ENCODE data around the gene PF4V1.

GRCh38 chr4:73892966-73893365 lies 39.9 kb downstream of the PF4V1 start:
- TF ChIP-seq POLR2AphosphoS5 (IDR thresholded peaks at IDR 0.05; ENCODE audit: low read depth, low read length) (no peak), TAF1 (IDR thresholded peaks at IDR 0.05; ENCODE audit: borderline replicate concordance, insufficient read depth, low read length) (no peak), REST (IDR thresholded peaks at IDR 0.05; ENCODE audit: insufficient read depth in 1 of 2, low read depth in 2 of 2, low read length in 2 of 2) (no peak), SIN3A (IDR thresholded peaks at IDR 0.05; ENCODE audit: borderline replicate concordance, insufficient read depth, low read length) (no peak), FOXP2 (optimal IDR thresholded peaks at IDR 0.05; ENCODE audit: borderline replicate concordance, extremely low read depth, extremely low read length, insufficient read depth) (no peak)

Measured in PFSK-1 (cell line).